Heart left ventricle (tissue), 13 donors: ENCODE measurements around the gene RBMS3.

ENCODE experiments used
- CTCF ChIP-seq, 12 donors: fragments of 200-600 bp; sonication (generic) in 4 of 12; IDR thresholded peaks; one replicate each; pipeline versions ENCODE4 v1.5.0 to v1.8.0; 2018 to 2022; ENCODE audit warnings: antibody characterized with exemption in 12 of 12, mild to moderate bottlenecking in 5 of 12
- POLR2A ChIP-seq, 2 donors: fragments of 450-650 bp; IDR thresholded peaks; one replicate each; pipeline ENCODE4 v1.6.1; 2017; ENCODE audit warnings: antibody characterized with exemption in 2 of 2, mild to moderate bottlenecking in 2 of 2, moderate library complexity in 2 of 2
- donor health status: ischemic (EF 13 %, LVEDD 7.1; RV severe dilation, severe dysfunction).
- donor health status: DM: no; HTN: yes; CAD: no.
- donor health status: DM: no; HTN: no; CAD: no.
- donor health status: ischemic (EF 25% LVEDD 6.9; RV normal size, moderate dysfunction).
- donor health status: ischemic (EF 25% LVEDD 5.7; RV mildly dilated, moderate dysfunction).
- donor health status: ischemic (EF 35%, LVEDD 5.7; RV mildly dilated, moderate dysfunction).
- donor health status: nonischemic (EF 11% LVEDD 7.7; RV severe dilation, severe dysfunction).
- donor health status: DM: yes; HTN: yes; CAD: no.
- donor health status: PGD.
- donor health status: ischemic (EF 29% LVEDD 5.4; RV normal size, mild dysfunction).
- donor health status: nonischemic (EF 23%, LVEDD 6.1; RV moderate dilation, normal function).

DNA sequence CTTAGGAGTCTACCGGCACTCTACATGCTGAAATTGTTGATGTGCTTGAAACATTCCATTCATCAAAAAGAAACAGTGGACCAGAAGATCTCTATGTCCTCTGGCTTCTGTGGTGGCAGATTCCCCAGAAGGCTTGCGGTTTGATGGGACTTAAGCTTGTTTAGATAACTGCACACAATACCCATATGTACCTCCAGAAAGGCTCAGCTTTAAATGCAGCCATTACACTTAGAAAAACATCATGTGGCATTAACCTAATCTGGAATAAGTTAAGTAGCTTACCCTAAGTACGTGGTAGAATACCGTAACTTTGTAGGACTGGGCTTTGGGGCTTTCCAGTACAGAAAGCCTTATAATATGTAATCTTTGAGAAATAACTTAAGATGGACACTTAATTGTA, 187.3 kb downstream of the RBMS3 start:
- TF ChIP-seq POLR2A (IDR thresholded peaks at IDR 0.05) (no peak), CTCF (IDR thresholded peaks at IDR 0.05) (no peak)
